ENCODE results near the gene IGSF21. TPM values are rescaled to one million over a fixed set of nuclear protein-coding genes. Genes with fewer than 3 reads are reported as not detected.

IGSF21 gene
- total RNA-seq, 1 experiment from 2014 or later: not detected

DNA sequence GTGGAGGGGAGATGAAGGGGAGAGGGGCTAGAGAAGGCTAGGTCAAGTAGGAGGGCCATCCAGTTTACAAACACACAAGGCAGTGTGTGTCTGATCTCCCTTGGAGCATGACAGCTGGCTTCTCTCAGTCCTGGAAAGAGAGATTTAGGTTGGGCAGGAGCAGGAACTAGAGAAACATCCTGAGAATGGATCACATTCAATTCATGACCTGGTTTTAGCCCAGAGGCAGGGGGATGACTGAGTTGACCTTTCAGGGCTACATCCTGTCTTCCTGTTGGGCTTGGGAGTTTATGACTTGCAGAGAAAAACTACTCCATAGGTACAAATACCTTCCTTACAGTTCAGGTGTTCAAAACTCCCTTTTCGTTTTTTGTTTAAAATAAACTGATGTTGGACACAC lies 97.0 kb downstream of the IGSF21 start:
- H3K4me1 Mint-ChIP-seq (ENCODE audit: low read depth, unreplicated experiment): no peaks in the 10 kb centered on the region
- no TSS peak for BruUV-seq (replicated peaks)
- H3K36me3 Mint-ChIP-seq (ENCODE audit: insufficient read depth, unreplicated experiment): no peaks in the 10 kb centered on the region
- H3K27me3 Mint-ChIP-seq (ENCODE audit: unreplicated experiment): peaks cover 98% of the 10 kb centered on the region
- no peak overlapping the region for H3K27ac Mint-ChIP-seq (ENCODE audit: unreplicated experiment)
- CTCF ChIA-PET: no interaction called here
- no peak for DNase-seq
- TF ChIP-seq, protein P1, sequence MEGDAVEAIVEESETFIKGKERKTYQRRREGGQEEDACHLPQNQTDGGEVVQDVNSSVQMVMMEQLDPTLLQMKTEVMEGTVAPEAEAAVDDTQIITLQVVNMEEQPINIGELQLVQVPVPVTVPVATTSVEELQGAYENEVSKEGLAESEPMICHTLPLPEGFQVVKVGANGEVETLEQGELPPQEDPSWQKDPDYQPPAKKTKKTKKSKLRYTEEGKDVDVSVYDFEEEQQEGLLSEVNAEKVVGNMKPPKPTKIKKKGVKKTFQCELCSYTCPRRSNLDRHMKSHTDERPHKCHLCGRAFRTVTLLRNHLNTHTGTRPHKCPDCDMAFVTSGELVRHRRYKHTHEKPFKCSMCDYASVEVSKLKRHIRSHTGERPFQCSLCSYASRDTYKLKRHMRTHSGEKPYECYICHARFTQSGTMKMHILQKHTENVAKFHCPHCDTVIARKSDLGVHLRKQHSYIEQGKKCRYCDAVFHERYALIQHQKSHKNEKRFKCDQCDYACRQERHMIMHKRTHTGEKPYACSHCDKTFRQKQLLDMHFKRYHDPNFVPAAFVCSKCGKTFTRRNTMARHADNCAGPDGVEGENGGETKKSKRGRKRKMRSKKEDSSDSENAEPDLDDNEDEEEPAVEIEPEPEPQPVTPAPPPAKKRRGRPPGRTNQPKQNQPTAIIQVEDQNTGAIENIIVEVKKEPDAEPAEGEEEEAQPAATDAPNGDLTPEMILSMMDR (IDR thresholded peaks at IDR 0.05; ENCODE audit: unreplicated experiment): no peak
- no peaks in the 10 kb centered on the region for H3K9me3 Mint-ChIP-seq (ENCODE audit: low read depth, unreplicated experiment)
- H3K4me3 Mint-ChIP-seq (ENCODE audit: low read depth, unreplicated experiment): no peak overlapping the region
- intact Hi-C loops (cut with micrococcal nuclease; ENCODE audit: unreplicated experiment): no loop called here

DNA sequence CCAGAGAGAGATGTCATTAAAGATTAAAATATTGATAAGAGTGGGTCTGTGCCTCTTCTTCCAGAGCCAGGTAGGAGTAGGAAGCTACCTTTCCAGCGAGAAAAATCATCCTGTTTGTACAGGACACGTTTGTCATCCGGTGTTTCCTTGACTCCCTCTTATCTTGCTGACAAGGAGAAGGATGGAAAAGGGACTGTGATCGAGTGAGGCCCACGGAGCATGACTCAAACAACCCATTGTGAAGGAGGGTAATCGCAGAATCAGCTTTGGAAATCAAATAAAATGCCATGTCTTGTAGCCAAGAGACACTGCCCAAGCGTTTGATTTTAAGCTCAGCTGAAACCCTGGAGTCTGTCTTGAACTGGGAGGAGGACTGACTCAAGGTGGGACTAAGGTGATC lies 97.7 kb downstream of the IGSF21 start:
- no peak for DNase-seq
- Mint-ChIP-seq H3K27ac (ENCODE audit: unreplicated experiment) (no peak overlapping the region), H3K9me3 (ENCODE audit: low read depth, unreplicated experiment) (no peaks in the 10 kb centered on the region), H3K36me3 (ENCODE audit: insufficient read depth, unreplicated experiment) (no peaks in the 10 kb centered on the region), H3K4me3 (ENCODE audit: low read depth, unreplicated experiment) (no peak overlapping the region), H3K27me3 (ENCODE audit: unreplicated experiment) (peaks cover 98% of the 10 kb centered on the region), H3K4me1 (ENCODE audit: low read depth, unreplicated experiment) (no peaks in the 10 kb centered on the region)
- no TSS peak for BruUV-seq (replicated peaks)
- CTCF ChIA-PET: no interaction called here
- intact Hi-C loops (cut with micrococcal nuclease; ENCODE audit: unreplicated experiment): no loop called here
- TF ChIP-seq, protein P1 (IDR thresholded peaks at IDR 0.05; ENCODE audit: unreplicated experiment): no peak

DNA sequence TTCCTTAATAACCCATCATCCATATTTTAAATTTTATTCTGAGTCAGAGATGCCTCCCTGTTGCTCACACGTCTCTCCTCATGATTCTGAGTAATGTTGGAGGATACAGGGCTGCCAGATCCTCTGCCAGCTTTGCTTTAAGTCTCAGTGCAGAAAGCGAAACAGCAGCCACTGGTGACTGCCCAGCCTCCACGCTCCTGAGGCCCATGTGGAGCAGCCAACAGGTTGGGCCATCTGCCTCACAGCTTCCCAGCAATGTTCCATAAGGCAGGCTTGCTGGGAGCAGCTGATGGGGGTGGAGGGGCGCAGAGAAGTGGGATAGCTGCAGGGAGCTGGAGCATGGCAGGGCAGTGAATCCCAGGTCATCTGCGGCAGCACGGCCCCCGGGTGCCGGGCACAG lies 104.2 kb downstream of the IGSF21 start:
- intact Hi-C loops (cut with micrococcal nuclease; ENCODE audit: unreplicated experiment): loop anchor here (10.0 kb wide), 1 partner anchor 287 kb away; no protein-coding TSS in a partner anchor
- no peak for DNase-seq
- H3K27me3 Mint-ChIP-seq (ENCODE audit: unreplicated experiment): peaks cover 80% of the 10 kb centered on the region
- H3K9me3 Mint-ChIP-seq (ENCODE audit: low read depth, unreplicated experiment): no peaks in the 10 kb centered on the region
- CTCF ChIA-PET: interaction anchor here (1.1 kb wide), 1 partner anchor 12 kb away, joined by 3 read pairs; no protein-coding TSS in a partner anchor
- no peaks in the 10 kb centered on the region for H3K36me3 Mint-ChIP-seq (ENCODE audit: insufficient read depth, unreplicated experiment)
- BruUV-seq (replicated peaks): no TSS peak
- H3K4me3 Mint-ChIP-seq (ENCODE audit: low read depth, unreplicated experiment): no peak overlapping the region
- no peaks in the 10 kb centered on the region for H3K4me1 Mint-ChIP-seq (ENCODE audit: low read depth, unreplicated experiment)
- TF ChIP-seq, protein P1 (IDR thresholded peaks at IDR 0.05; ENCODE audit: unreplicated experiment): no peak
- no peak overlapping the region for H3K27ac Mint-ChIP-seq (ENCODE audit: unreplicated experiment)

DNA sequence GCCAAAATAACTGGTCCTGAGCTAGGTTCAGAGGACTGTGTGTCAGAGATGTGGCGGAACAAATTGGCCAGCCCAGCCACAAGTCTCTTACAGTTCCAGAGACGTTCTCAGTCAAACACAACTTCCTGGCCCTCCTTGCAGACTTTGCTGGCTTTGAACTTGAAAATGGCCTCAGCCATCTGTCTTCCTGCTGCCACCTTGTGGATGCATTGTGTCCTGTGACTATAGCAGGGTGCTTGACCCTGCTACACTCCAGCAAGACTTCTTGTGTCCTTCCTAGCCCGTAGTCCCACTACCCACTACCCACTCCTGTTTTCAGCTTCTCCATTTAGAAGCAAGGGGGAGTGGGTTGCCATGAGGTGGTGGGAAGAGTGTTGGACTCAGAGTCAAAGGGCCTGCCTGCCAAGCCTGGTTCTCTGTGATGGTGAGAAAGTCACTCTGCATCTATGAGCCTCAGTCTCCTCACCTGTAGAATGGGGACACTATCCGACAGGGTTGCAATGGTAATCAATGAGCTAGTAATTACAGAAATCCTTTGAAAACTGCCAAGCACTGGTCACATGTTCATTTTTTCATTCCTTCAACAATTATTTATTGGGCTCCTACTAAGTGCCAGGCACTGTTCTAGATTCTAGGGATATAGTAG lies 109.9 kb downstream of the IGSF21 start:
- TF ChIP-seq, protein P1 (IDR thresholded peaks at IDR 0.05; ENCODE audit: unreplicated experiment): no peak
- intact Hi-C loops (cut with micrococcal nuclease; ENCODE audit: unreplicated experiment): loop anchor here (10.0 kb wide), 1 partner anchor 293 kb away; no protein-coding TSS in a partner anchor
- CTCF ChIA-PET: no interaction called here
- Mint-ChIP-seq H3K9me3 (ENCODE audit: low read depth, unreplicated experiment) (no peaks in the 10 kb centered on the region), H3K36me3 (ENCODE audit: insufficient read depth, unreplicated experiment) (no peaks in the 10 kb centered on the region), H3K4me1 (ENCODE audit: low read depth, unreplicated experiment) (no peaks in the 10 kb centered on the region), H3K27ac (ENCODE audit: unreplicated experiment) (no peak overlapping the region), H3K4me3 (ENCODE audit: low read depth, unreplicated experiment) (no peak overlapping the region), H3K27me3 (ENCODE audit: unreplicated experiment) (peaks cover 94% of the 10 kb centered on the region)
- BruUV-seq (replicated peaks): no TSS peak
- DNase-seq: peak; percentile 17
